HCT116 (cell line): ENCODE measurements around the gene TBC1D22B.

Source experiments
- ATF3 ChIP-seq: IDR thresholded peaks from 2 replicates; pipeline ENCODE4 v1.6.1; 2012
- CTCF ChIP-seq, 3 experiments: fragments of 200-600 bp in 1 of 3; sonication (generic) in 1 of 3; IDR thresholded peaks in 2 of 3; conservative IDR thresholded peaks in 1 of 3; 2 replicates each; pipeline ENCODE4 v1.5.1; 2012 to 2017; ENCODE audit warnings: low read depth in 2 of 3, low read length in 2 of 3, antibody characterized with exemption in 1 of 3, borderline replicate concordance in 1 of 3, control low read depth in 1 of 3, mild to moderate bottlenecking in 1 of 3, mixed read lengths in 1 of 3, mixed run types in 1 of 3, moderate library complexity in 1 of 3; ENCODE audit not compliant: insufficient read depth in 1 of 3
- ELF1 ChIP-seq: IDR thresholded peaks from 2 replicates; pipeline ENCODE4 v1.6.1; 2012; ENCODE audit warnings: low read depth, borderline replicate concordance
- EZH2 ChIP-seq: fragments of 200-600 bp; sonication (generic); IDR thresholded peaks from 2 replicates; pipeline ENCODE4 v1.6.1; 2017; ENCODE audit warnings: antibody characterized with exemption, mixed run types
- EZH2phosphoT487 ChIP-seq: fragments of 200-600 bp; IDR thresholded peaks from 2 replicates; pipeline ENCODE4 v1.6.1; 2018; ENCODE audit warnings: antibody characterized with exemption, borderline replicate concordance
- FOSL1 ChIP-seq: IDR thresholded peaks from 2 replicates; pipeline ENCODE4 v1.6.1; 2012; ENCODE audit warnings: low read depth
- MAX ChIP-seq: IDR thresholded peaks from 2 replicates; pipeline ENCODE4 v1.6.1; 2012
- POLR2AphosphoS5 ChIP-seq: IDR thresholded peaks from 2 replicates; pipeline ENCODE4 v1.6.1; 2011; ENCODE audit warnings: mild to moderate bottlenecking, low read depth, low read length, moderate library complexity
- REST ChIP-seq: IDR thresholded peaks from 2 replicates; pipeline ENCODE4 v1.6.1; 2012; ENCODE audit warnings: low read depth
- SP1 ChIP-seq: IDR thresholded peaks from 2 replicates; pipeline ENCODE4 v1.6.1; 2012; ENCODE audit warnings: low read depth
- SRF ChIP-seq: IDR thresholded peaks from 2 replicates; pipeline ENCODE4 v1.6.1; 2012; ENCODE audit warnings: low read depth
- ZBTB33 ChIP-seq: IDR thresholded peaks from 2 replicates; pipeline ENCODE4 v1.6.1; 2011; ENCODE audit warnings: mild to moderate bottlenecking, low read length, moderate library complexity; ENCODE audit not compliant: insufficient replicate concordance; ENCODE audit errors: extremely low read depth
- ZFX ChIP-seq: fragments of 450-650 bp; IDR thresholded peaks from 2 replicates; pipeline ENCODE4 v1.6.1; 2017

- TF ChIP-seq CTCF (IDR thresholded peaks at IDR 0.05 in 2 of 3, conservative IDR thresholded peaks at IDR 0.05 in 1 of 3; ENCODE audit: borderline replicate concordance in 1 of 3, insufficient read depth in 1 of 3, low read depth in 2 of 3, low read length in 2 of 3): no peak
- no peak for TF ChIP-seq EZH2phosphoT487
- TF ChIP-seq MAX: no peak
- TF ChIP-seq POLR2AphosphoS5: no peak
- no peak for TF ChIP-seq EZH2
- no peak for TF ChIP-seq SP1
- TF ChIP-seq ELF1: no peak
- no peak for TF ChIP-seq REST
- TF ChIP-seq ZBTB33: no peak
- TF ChIP-seq ATF3: no peak
- TF ChIP-seq FOSL1: no peak
- no peak for TF ChIP-seq ZFX
- no peak for TF ChIP-seq SRF
Measured at GRCh38 chr6:37221585-37222124, 35.9 kb upstream of the TBC1D22B start.
